GM18861 (cell line): Measurements from ENCODE around the gene HBM.
"Not testable (repeated sequence)": the region's sequence is repeated elsewhere in the genome, so short reads cannot be mapped to it uniquely, and the experiment has no call there.

Experiments
- ATAC-seq: cut with Tn5 transposase; IDR thresholded peaks from one replicate; pipeline ENCODE4 v1.9.1; 2021; ENCODE audit not compliant: unreplicated experiment

The HBM gene

GRCh38 chr16:165539-166374 is at the start of gene HBM:
Gene HBM (plus strand): TSS chr16:165978. CDS start chr16:165998, 20 bp downstream.
- ATAC-seq = no peak

- ATAC-seq = no peak
Measured at GRCh38 chr16:116015-116414, 49.8 kb upstream of the HBM start.

- ATAC-seq = no peak
Measured at GRCh38 chr16:117379-118365, 48.1 kb upstream of the HBM start.

GRCh38 chr16:118857-119256 is 46.9 kb upstream of the HBM start:
- ATAC-seq = no peak

GRCh38 chr16:119295-119694 is 46.5 kb upstream of the HBM start:
- ATAC-seq = no peak

GRCh38 chr16:119835-120491 is 45.8 kb upstream of the HBM start:
- no peak for ATAC-seq

- no peak for ATAC-seq
Measured at GRCh38 chr16:120756-121155, 45.0 kb upstream of the HBM start.

- ATAC-seq = no peak
Measured at GRCh38 chr16:122361-122760, 43.4 kb upstream of the HBM start.

- not testable (repeated sequence) for ATAC-seq
Measured at GRCh38 chr16:123558-124350, 42.0 kb upstream of the HBM start.

- no peak for ATAC-seq
Measured at GRCh38 chr16:125011-125410, 40.8 kb upstream of the HBM start.

- no peak for ATAC-seq
Measured at GRCh38 chr16:129075-129474, 36.7 kb upstream of the HBM start.

- no peak for ATAC-seq
Measured at GRCh38 chr16:130533-131173, 35.1 kb upstream of the HBM start.

GRCh38 chr16:132120-132519 is 33.7 kb upstream of the HBM start:
- ATAC-seq = no peak

GRCh38 chr16:133716-134115 is 32.1 kb upstream of the HBM start:
- no peak for ATAC-seq

- ATAC-seq = no peak
Measured at GRCh38 chr16:138049-138417, 27.7 kb upstream of the HBM start.

- ATAC-seq = no peak
Measured at GRCh38 chr16:140175-140857, 25.5 kb upstream of the HBM start.

GRCh38 chr16:142405-142967 is 23.3 kb upstream of the HBM start:
- ATAC-seq = no peak

GRCh38 chr16:143047-143446 is 22.7 kb upstream of the HBM start:
- ATAC-seq = no peak

GRCh38 chr16:143456-143855 is 22.3 kb upstream of the HBM start:
- no peak for ATAC-seq
